HepG2 (cell line): ENCODE data around the gene ADAMTS17. TPM values are rescaled to one million over a fixed set of nuclear protein-coding genes. Genes with fewer than 3 reads are reported as not detected.

Source experiments
- ATAC-seq: fragments of 200-7000 bp; cut with Tn5 transposase; 3 replicates; pipeline ENCODE4 v1.9.1; 2020; ENCODE audit warnings: mild to moderate bottlenecking, moderate library complexity
- BruUV-seq: library from RNA; stranded (reverse); fragments of 400-500 nt; replicated peaks from 2 replicates; lab custom pipeline; 2021; lab: Mats Ljungman, UMichigan
- CTCF ChIA-PET: fragments of 300-600 bp; formaldehyde crosslinking; extraction: SDS; loops from one replicate; lab custom pipeline; 2021; ENCODE audit warnings: low total read pairs, inconsistent platforms, low intra/inter-chr PET ratio; lab: Yijun Ruan, JAX
- POLR2A ChIA-PET: fragments of 350-600 bp; sonication (Branson Sonifier 250); formaldehyde crosslinking; loops from one replicate; lab custom pipeline; 2020; ENCODE audit warnings: antibody characterized with exemption, inconsistent platforms; lab: Yijun Ruan, JAX
- DNase-seq: peaks from one replicate; pipeline ENCODE4 v3.0.0-alpha.2; 2015; ENCODE audit warnings: low spot score
- FAIRE-seq: peaks from 3 replicates; lab custom pipeline; 2011; peaks lifted over from hg19 to GRCh38; lab: Jason Lieb, UNC
- H2AFZ ChIP-seq: one replicate; pipeline ENCODE4 v1.6.1; 2011; ENCODE audit warnings: low read length, inconsistent platforms
- H3K27ac ChIP-seq: fragments of 300-600 bp; 3 replicates; pipeline ENCODE4 v1.8.0; 2011; ENCODE audit warnings: mixed run types, mild to moderate bottlenecking, mixed read lengths, low read length, inconsistent platforms; ENCODE audit not compliant: insufficient read depth; ENCODE audit errors: extremely low read length
- H3K27me3 ChIP-seq, 2 experiments: fragments of 200-600 bp in 1 of 2; 2 replicates in 1 of 2; 3 replicates in 1 of 2; pipeline versions ENCODE4 v1.6.0 to v1.8.0; 2011; ENCODE audit warnings: low read length in 2 of 2, mild to moderate bottlenecking in 2 of 2, moderate library complexity in 2 of 2, inconsistent platforms in 1 of 2; ENCODE audit not compliant: insufficient read depth in 2 of 2, control insufficient read depth in 1 of 2
- H3K36me3 ChIP-seq, 2 experiments: fragments of 200-600 bp in 1 of 2; replicated peaks in 1 of 2; 2 replicates in 1 of 2; 3 replicates in 1 of 2; pipeline versions ENCODE4 v1.5.1 to v1.8.0; 2011; ENCODE audit warnings: low read length in 2 of 2, inconsistent platforms in 1 of 2; ENCODE audit not compliant: insufficient read depth in 2 of 2, control insufficient read depth in 1 of 2
- H3K4me1 ChIP-seq: 2 replicates; pipeline ENCODE4 v1.5.1; 2012; ENCODE audit warnings: low read length, inconsistent platforms; ENCODE audit not compliant: insufficient read depth
- H3K4me2 ChIP-seq: 2 replicates; pipeline ENCODE4 v1.6.0; 2011; ENCODE audit warnings: low read depth, low read length, inconsistent platforms
- H3K4me3 ChIP-seq, 3 experiments: fragments of 200-600 bp in 1 of 3; sonication (generic), shearing (Covaris generic) in 1 of 3; replicated peaks in 1 of 3; 2 replicates each; pipeline ENCODE4 v1.5.1; 2011 to 2016; ENCODE audit warnings: low read length in 3 of 3, inconsistent platforms in 2 of 3, low read depth in 2 of 3, mild to moderate bottlenecking in 2 of 3, control low read depth in 1 of 3, mixed read lengths in 1 of 3; ENCODE audit not compliant: insufficient read depth in 1 of 3
- H3K79me2 ChIP-seq: one replicate; pipeline ENCODE4 v1.6.1; 2011; ENCODE audit warnings: low read length, inconsistent platforms; ENCODE audit not compliant: insufficient read depth
- H3K9ac ChIP-seq: 2 replicates; pipeline ENCODE4 v1.6.0; 2011; ENCODE audit warnings: mild to moderate bottlenecking, low read depth, low read length, inconsistent platforms; ENCODE audit not compliant: insufficient read depth
- H3K9me3 ChIP-seq: 2 replicates; pipeline ENCODE4 v1.5.1; 2012; ENCODE audit warnings: mild to moderate bottlenecking, low read length
- H4K20me1 ChIP-seq: 2 replicates; pipeline ENCODE4 v1.6.0; 2011; ENCODE audit warnings: inconsistent platforms, mild to moderate bottlenecking, low read length, moderate library complexity; ENCODE audit not compliant: insufficient read depth
- DPF2 ChIP-seq: sonication (generic); formaldehyde crosslinking; IDR thresholded peaks from 2 replicates; pipeline ENCODE4 v1.4.0; 2020; ENCODE audit warnings: mild to moderate bottlenecking, low read depth, missing genetic modification reagents, borderline replicate concordance
- HNRNPLL ChIP-seq: fragments of 200-400 bp; formaldehyde crosslinking; IDR thresholded peaks from 2 replicates; pipeline ENCODE4 v1.6.1; 2017; ENCODE audit warnings: mild to moderate bottlenecking, low read depth, low read length; ENCODE audit not compliant: poor library complexity, severe bottlenecking
- ISX ChIP-seq: sonication (generic); formaldehyde crosslinking; conservative IDR thresholded peaks from 2 replicates; pipeline ENCODE4 v1.5.0; 2020; ENCODE audit warnings: missing genetic modification reagents
- JUN ChIP-seq: sonication (generic); formaldehyde crosslinking; IDR thresholded peaks from 2 replicates; pipeline ENCODE4 v1.4.0; 2020; ENCODE audit warnings: mild to moderate bottlenecking, missing genetic modification reagents
- KLF12 ChIP-seq: sonication (generic); formaldehyde crosslinking; IDR thresholded peaks from 2 replicates; pipeline ENCODE4 v1.4.0; 2020; ENCODE audit warnings: missing genetic modification reagents, borderline replicate concordance
- MATR3 ChIP-seq: sonication (generic); formaldehyde crosslinking; IDR thresholded peaks from 2 replicates; pipeline ENCODE4 v1.4.0; 2020; ENCODE audit warnings: missing genetic modification reagents
- TBP ChIP-seq: sonication (generic); formaldehyde crosslinking; IDR thresholded peaks from 2 replicates; pipeline ENCODE4 v1.5.0; 2020; ENCODE audit warnings: missing genetic modification reagents
- TEAD2 ChIP-seq: sonication (generic); formaldehyde crosslinking; IDR thresholded peaks from 2 replicates; pipeline ENCODE4 v1.9.0; 2021; ENCODE audit warnings: missing genetic modification reagents
- ZNF672 ChIP-seq: sonication (generic); formaldehyde crosslinking; IDR thresholded peaks from 2 replicates; pipeline ENCODE4 v1.8.1; 2022; ENCODE audit warnings: missing genetic modification reagents
- WGBS: methylation state at CpG from one replicate; pipeline ENCODE4 v1.1.6; 2017; ENCODE audit warnings: low lambda C conversion rate; 5-methylcytosine and 5-hydroxymethylcytosine counted together
- in situ Hi-C: cut with HindIII; loops from 2 replicates; pipeline ENCODE4 v1.10.0; 2017; ENCODE audit warnings: low pct_unique_long_range_greater_than_20kb; ENCODE audit not compliant: extremely low pct_ligation_motif_present
- intact Hi-C: fragments of 100-400 bp; cut with micrococcal nuclease; formaldehyde crosslinking; loops from one replicate; pipeline ENCODE4 v1.10.0; 2022; ENCODE audit not compliant: unreplicated experiment
- polyA plus RNA-seq, 8 experiments: library from polyadenylated mRNA; depleted of rRNA in 3 of 8; stranded (reverse) in 7 of 8; unstranded in 1 of 8; fragments of >200 nt; fragmentation: Illumina TruSeq in 4 of 8; extraction: Trizol in 4 of 8; gene quantifications; 2 replicates each; pipeline versions ENCODE4 v1.2.1 to v1.2.3, GENCODE V29; 2011 to 2016; ENCODE audit warnings: low read depth in 4 of 8, missing spikeins in 1 of 8, mixed read lengths in 1 of 8; ENCODE audit not compliant: insufficient read depth in 1 of 8
- total RNA-seq, 5 experiments: library from RNA; depleted of rRNA; stranded (reverse); fragments of >200 nt; fragmentation: Illumina TruSeq; extraction: Trizol; gene quantifications; 2 replicates each; pipeline ENCODE4 v1.2.3, GENCODE V29; 2016; ENCODE audit warnings: low read depth in 1 of 5
- TF ChIP-seq, protein P1 (sequence below): sonication (generic); formaldehyde crosslinking; IDR thresholded peaks from 2 replicates; pipeline ENCODE4 v1.8.0; 2022; ENCODE audit warnings: missing genetic modification reagents, mild to moderate bottlenecking, moderate library complexity, borderline replicate concordance
- TF ChIP-seq, protein P2 (sequence below): sonication (generic); formaldehyde crosslinking; IDR thresholded peaks from 2 replicates; pipeline ENCODE4 v1.8.1; 2022; ENCODE audit warnings: low read depth, mild to moderate bottlenecking, missing genetic modification reagents
- TF ChIP-seq, protein P3 (sequence below): sonication (generic); formaldehyde crosslinking; IDR thresholded peaks from 2 replicates; pipeline ENCODE4 v1.9.0; 2021; ENCODE audit warnings: missing genetic modification reagents, borderline replicate concordance
- TF ChIP-seq, protein P4 (sequence below): sonication (generic); formaldehyde crosslinking; IDR thresholded peaks from 2 replicates; pipeline ENCODE4 v1.4.0; 2020; ENCODE audit warnings: mild to moderate bottlenecking, missing genetic modification reagents

Gene ADAMTS17
- total and polyA plus RNA-seq, 2 of the 13 experiments (the other 11 are each of a cell fraction or from before 2014, with no cell fraction given): 0.02 to 0.04 TPM

- Histone ChIP-seq H3K9me3 (peaks cover 7% of the 10 kb centered on the region), H3K4me1 (no peaks in the 10 kb centered on the region), H3K27ac (no peak overlapping the region), H4K20me1 (no peaks in the 10 kb centered on the region), H3K4me3 (no peak overlapping the region), H3K79me2 (no peaks in the 10 kb centered on the region), H3K36me3 (no peaks in the 10 kb centered on the region), H3K4me2 (no peak overlapping the region), H3K27me3 (peaks cover 0 to 1% of the 10 kb centered on the region in 2 experiments; a peak in 1 of 5 replicates), H2AFZ (no peak overlapping the region), H3K9ac (no peak overlapping the region)
- 45% methylated on average over 4 of the region's 4 CpGs for whole genome bisulfite sequencing
- intact Hi-C loops (no loop called here), in situ Hi-C loops (no loop called here)
- no TSS peak for BruUV-seq
- ChIA-PET POLR2A (no interaction called here), CTCF (no interaction called here)
- no peak for ATAC-seq
- TF ChIP-seq, protein P1, sequence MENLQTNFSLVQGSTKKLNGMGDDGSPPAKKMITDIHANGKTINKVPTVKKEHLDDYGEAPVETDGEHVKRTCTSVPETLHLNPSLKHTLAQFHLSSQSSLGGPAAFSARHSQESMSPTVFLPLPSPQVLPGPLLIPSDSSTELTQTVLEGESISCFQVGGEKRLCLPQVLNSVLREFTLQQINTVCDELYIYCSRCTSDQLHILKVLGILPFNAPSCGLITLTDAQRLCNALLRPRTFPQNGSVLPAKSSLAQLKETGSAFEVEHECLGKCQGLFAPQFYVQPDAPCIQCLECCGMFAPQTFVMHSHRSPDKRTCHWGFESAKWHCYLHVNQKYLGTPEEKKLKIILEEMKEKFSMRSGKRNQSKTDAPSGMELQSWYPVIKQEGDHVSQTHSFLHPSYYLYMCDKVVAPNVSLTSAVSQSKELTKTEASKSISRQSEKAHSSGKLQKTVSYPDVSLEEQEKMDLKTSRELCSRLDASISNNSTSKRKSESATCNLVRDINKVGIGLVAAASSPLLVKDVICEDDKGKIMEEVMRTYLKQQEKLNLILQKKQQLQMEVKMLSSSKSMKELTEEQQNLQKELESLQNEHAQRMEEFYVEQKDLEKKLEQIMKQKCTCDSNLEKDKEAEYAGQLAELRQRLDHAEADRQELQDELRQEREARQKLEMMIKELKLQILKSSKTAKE: no peak
- TF ChIP-seq DPF2 (no peak), ZNF672 (CRISPR knock-in tag) (no peak), ISX (CRISPR knock-in tag) (no peak), KLF12 (CRISPR knock-in tag) (no peak), TEAD2 (no peak), HNRNPLL (no peak), JUN (CRISPR knock-in tag) (no peak), TBP (no peak), MATR3 (CRISPR knock-in tag) (no peak)
- TF ChIP-seq, protein P2, sequence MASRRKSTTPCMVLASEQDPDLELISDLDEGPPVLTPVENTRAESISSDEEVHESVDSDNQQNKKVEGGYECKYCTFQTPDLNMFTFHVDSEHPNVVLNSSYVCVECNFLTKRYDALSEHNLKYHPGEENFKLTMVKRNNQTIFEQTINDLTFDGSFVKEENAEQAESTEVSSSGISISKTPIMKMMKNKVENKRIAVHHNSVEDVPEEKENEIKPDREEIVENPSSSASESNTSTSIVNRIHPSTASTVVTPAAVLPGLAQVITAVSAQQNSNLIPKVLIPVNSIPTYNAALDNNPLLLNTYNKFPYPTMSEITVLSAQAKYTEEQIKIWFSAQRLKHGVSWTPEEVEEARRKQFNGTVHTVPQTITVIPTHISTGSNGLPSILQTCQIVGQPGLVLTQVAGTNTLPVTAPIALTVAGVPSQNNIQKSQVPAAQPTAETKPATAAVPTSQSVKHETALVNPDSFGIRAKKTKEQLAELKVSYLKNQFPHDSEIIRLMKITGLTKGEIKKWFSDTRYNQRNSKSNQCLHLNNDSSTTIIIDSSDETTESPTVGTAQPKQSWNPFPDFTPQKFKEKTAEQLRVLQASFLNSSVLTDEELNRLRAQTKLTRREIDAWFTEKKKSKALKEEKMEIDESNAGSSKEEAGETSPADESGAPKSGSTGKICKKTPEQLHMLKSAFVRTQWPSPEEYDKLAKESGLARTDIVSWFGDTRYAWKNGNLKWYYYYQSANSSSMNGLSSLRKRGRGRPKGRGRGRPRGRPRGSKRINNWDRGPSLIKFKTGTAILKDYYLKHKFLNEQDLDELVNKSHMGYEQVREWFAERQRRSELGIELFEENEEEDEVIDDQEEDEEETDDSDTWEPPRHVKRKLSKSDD (CRISPR knock-in tag): no peak
- TF ChIP-seq, protein P3, sequence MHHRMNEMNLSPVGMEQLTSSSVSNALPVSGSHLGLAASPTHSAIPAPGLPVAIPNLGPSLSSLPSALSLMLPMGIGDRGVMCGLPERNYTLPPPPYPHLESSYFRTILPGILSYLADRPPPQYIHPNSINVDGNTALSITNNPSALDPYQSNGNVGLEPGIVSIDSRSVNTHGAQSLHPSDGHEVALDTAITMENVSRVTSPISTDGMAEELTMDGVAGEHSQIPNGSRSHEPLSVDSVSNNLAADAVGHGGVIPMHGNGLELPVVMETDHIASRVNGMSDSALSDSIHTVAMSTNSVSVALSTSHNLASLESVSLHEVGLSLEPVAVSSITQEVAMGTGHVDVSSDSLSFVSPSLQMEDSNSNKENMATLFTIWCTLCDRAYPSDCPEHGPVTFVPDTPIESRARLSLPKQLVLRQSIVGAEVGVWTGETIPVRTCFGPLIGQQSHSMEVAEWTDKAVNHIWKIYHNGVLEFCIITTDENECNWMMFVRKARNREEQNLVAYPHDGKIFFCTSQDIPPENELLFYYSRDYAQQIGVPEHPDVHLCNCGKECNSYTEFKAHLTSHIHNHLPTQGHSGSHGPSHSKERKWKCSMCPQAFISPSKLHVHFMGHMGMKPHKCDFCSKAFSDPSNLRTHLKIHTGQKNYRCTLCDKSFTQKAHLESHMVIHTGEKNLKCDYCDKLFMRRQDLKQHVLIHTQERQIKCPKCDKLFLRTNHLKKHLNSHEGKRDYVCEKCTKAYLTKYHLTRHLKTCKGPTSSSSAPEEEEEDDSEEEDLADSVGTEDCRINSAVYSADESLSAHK (CRISPR knock-in tag): no peak
- TF ChIP-seq, protein P4, sequence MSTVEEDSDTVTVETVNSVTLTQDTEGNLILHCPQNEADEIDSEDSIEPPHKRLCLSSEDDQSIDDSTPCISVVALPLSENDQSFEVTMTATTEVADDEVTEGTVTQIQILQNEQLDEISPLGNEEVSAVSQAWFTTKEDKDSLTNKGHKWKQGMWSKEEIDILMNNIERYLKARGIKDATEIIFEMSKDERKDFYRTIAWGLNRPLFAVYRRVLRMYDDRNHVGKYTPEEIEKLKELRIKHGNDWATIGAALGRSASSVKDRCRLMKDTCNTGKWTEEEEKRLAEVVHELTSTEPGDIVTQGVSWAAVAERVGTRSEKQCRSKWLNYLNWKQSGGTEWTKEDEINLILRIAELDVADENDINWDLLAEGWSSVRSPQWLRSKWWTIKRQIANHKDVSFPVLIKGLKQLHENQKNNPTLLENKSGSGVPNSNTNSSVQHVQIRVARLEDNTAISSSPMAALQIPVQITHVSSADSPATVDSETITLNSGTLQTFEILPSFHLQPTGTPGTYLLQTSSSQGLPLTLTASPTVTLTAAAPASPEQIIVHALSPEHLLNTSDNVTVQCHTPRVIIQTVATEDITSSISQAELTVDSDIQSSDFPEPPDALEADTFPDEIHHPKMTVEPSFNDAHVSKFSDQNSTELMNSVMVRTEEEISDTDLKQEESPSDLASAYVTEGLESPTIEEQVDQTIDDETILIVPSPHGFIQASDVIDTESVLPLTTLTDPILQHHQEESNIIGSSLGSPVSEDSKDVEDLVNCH (CRISPR knock-in tag): no peak
- no peak for DNase-seq
- FAIRE-seq: no peak
These were observed 319.0 kb downstream of the ADAMTS17 start for GRCh38 chr15:100022806-100023205.
